SK-N-SH (cell line): ENCODE measurements around the gene OR4Q3. TPM values are rescaled to one million over a fixed set of nuclear protein-coding genes. Genes with fewer than 3 reads are reported as not detected.
"Not testable (repeated sequence)": the region's sequence is repeated elsewhere in the genome, so short reads cannot be mapped to it uniquely, and the experiment has no call there.

Source experiments
- CTCF ChIA-PET: fragments of 300-600, 350-600 bp; formaldehyde crosslinking; extraction: SDS; loops from one replicate; lab custom pipeline; 2021; lab: Yijun Ruan, JAX
- POLR2A ChIA-PET: fragments of 350-600 bp; sonication (Branson Sonifier 250); formaldehyde crosslinking; extraction: SDS; loops from one replicate; lab custom pipeline; 2020; ENCODE audit warnings: antibody characterized with exemption, inconsistent platforms; lab: Yijun Ruan, JAX
- DNase-seq: peaks from one replicate; pipeline ENCODE4 v3.0.0; 2012
- H2AFZ ChIP-seq: fragments of 200-600 bp; sonication (generic); 2 replicates; pipeline ENCODE4 v1.8.1; 2016; ENCODE audit warnings: antibody characterized with exemption, mild to moderate bottlenecking, low read depth
- H3F3A ChIP-seq: fragments of 200-600 bp; sonication (generic); replicated peaks from 2 replicates; pipeline ENCODE3; 2016; ENCODE audit warnings: antibody characterized with exemption, mild to moderate bottlenecking; ENCODE audit not compliant: insufficient read depth
- H3K27ac ChIP-seq, 2 experiments: fragments of 200-500 bp in 1 of 2; fragments of 200-600 bp in 1 of 2; sonication (Bioruptor generic) in 1 of 2; sonication (generic), shearing (Covaris generic) in 1 of 2; 2 replicates each; pipeline versions ENCODE4 v1.5.1 to v1.6.1; 2014 to 2016; ENCODE audit warnings: low read depth in 2 of 2, inconsistent platforms in 1 of 2, low read length in 1 of 2, mild to moderate bottlenecking in 1 of 2, mixed read lengths in 1 of 2
- H3K27me3 ChIP-seq: fragments of 200-600 bp; sonication (generic), shearing (Covaris generic); 2 replicates; pipeline ENCODE4 v1.6.1; 2016; ENCODE audit warnings: mixed run types; ENCODE audit not compliant: insufficient read depth
- H3K36me3 ChIP-seq, 2 experiments: fragments of 200-500 bp in 1 of 2; fragments of 200-600 bp in 1 of 2; sonication (Bioruptor generic) in 1 of 2; sonication (generic) in 1 of 2; replicated peaks in 1 of 2; 2 replicates each; pipeline versions ENCODE3 to v1.5.1; 2014 to 2016; ENCODE audit warnings: low read length in 1 of 2, mild to moderate bottlenecking in 1 of 2; ENCODE audit not compliant: insufficient read depth in 2 of 2, control insufficient read depth in 1 of 2
- H3K4me1 ChIP-seq, 2 experiments: fragments of 200-500 bp in 1 of 2; fragments of 200-600 bp in 1 of 2; sonication (Bioruptor generic) in 1 of 2; sonication (generic), shearing (Covaris generic) in 1 of 2; 2 replicates each; pipeline versions ENCODE4 v1.5.1 to v1.6.1; 2014 to 2016; ENCODE audit warnings: low read depth in 1 of 2, low read length in 1 of 2, mixed run types in 1 of 2; ENCODE audit not compliant: insufficient read depth in 2 of 2, control insufficient read depth in 1 of 2
- H3K4me2 ChIP-seq: fragments of 200-600 bp; sonication (generic), shearing (Covaris generic); 2 replicates; pipeline ENCODE4 v1.6.1; 2017; ENCODE audit warnings: mixed run types
- H3K4me3 ChIP-seq, 2 experiments: fragments of 200-500 bp in 1 of 2; fragments of 200-600 bp in 1 of 2; sonication (Bioruptor generic) in 1 of 2; sonication (generic), shearing (Covaris generic) in 1 of 2; 2 replicates each; pipeline versions ENCODE4 v1.5.1 to v1.8.1; 2014 to 2016; ENCODE audit warnings: low read depth in 2 of 2, inconsistent platforms in 1 of 2, low read length in 1 of 2, mild to moderate bottlenecking in 1 of 2, mixed read lengths in 1 of 2, moderate library complexity in 1 of 2
- H3K79me2 ChIP-seq: fragments of 200-600 bp; sonication (generic); 2 replicates; pipeline ENCODE4 v1.8.1; 2017; ENCODE audit warnings: mild to moderate bottlenecking; ENCODE audit not compliant: insufficient read depth
- H3K9ac ChIP-seq: fragments of 200-600 bp; sonication (generic); 2 replicates; pipeline ENCODE4 v1.6.1; 2017; ENCODE audit warnings: mixed run types
- H3K9me2 ChIP-seq: fragments of 200-600 bp; sonication (generic); 2 replicates; pipeline ENCODE4 v1.6.1; 2017; ENCODE audit warnings: mixed run types
- H3K9me3 ChIP-seq: fragments of 200-600 bp; sonication (generic); 2 replicates; pipeline ENCODE4 v1.6.1; 2017; ENCODE audit warnings: mixed run types, mild to moderate bottlenecking, moderate library complexity
- H4K20me1 ChIP-seq: fragments of 200-600 bp; sonication (generic); 2 replicates; pipeline ENCODE4 v1.6.1; 2017; ENCODE audit warnings: mild to moderate bottlenecking, mixed run types; ENCODE audit not compliant: insufficient read depth
- NRF1 ChIP-seq: IDR thresholded peaks from 2 replicates; pipeline ENCODE4 v1.6.1; 2012; ENCODE audit warnings: low read depth, mild to moderate bottlenecking, low read length
- WGBS: methylation state at CpG from one replicate; pipeline ENCODE4 v1.1.6; 2017; ENCODE audit warnings: low lambda C conversion rate; 5-methylcytosine and 5-hydroxymethylcytosine counted together
- polyA plus RNA-seq, 3 experiments: library from polyadenylated mRNA; depleted of rRNA; stranded (reverse); fragments of >200 nt; gene quantifications; 2 replicates each; pipeline ENCODE4 v1.2.3, GENCODE V29; 2012
- TF ChIP-seq, protein P1 (sequence below): fragments of 150-350 bp; IDR thresholded peaks from 2 replicates; pipeline ENCODE4 v1.6.1; 2017; ENCODE audit warnings: antibody characterized with exemption, low read length, low read depth, borderline replicate concordance

Gene OR4Q3
- polyA plus RNA-seq, 1 of the 3 experiments (the other 2 are of a cell fraction), result not detected

DNA sequence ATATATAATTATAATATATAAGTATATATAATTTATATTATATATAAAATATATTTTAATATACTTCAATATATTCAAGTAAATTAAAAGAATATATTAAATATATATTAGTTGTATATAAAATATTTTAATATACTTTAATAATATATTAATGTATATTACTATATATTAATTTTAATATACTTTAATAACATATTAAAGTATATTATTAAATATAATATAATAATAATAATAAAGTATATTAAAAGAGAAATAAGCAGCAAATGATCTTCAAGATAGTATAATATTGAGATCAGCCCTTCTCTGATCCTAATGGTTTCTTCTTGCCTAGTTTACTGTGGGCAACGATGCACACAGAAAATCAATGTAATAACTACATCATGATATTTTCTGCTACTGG is 32.2 kb downstream of the OR4Q3 start:
- no peaks in the 10 kb centered on the region for H3K36me3 ChIP-seq
- H3K4me1 ChIP-seq, result no peaks in the 10 kb centered on the region
- H3K9me2 ChIP-seq, result no peaks in the 10 kb centered on the region
- H3K9ac ChIP-seq, result no peak overlapping the region
- H3K79me2 ChIP-seq, result no peaks in the 10 kb centered on the region
- H3F3A ChIP-seq, result no peaks in the 10 kb centered on the region
- TF ChIP-seq NRF1, result no peak
- TF ChIP-seq, protein P1, sequence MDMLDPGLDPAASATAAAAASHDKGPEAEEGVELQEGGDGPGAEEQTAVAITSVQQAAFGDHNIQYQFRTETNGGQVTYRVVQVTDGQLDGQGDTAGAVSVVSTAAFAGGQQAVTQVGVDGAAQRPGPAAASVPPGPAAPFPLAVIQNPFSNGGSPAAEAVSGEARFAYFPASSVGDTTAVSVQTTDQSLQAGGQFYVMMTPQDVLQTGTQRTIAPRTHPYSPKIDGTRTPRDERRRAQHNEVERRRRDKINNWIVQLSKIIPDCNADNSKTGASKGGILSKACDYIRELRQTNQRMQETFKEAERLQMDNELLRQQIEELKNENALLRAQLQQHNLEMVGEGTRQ, result no peak
- TF ChIP-seq, all 33 proteins: peak for 0
- Histone ChIP-seq H3K4me2 (no peak overlapping the region), H3K27ac (no peak overlapping the region), H4K20me1 (no peaks in the 10 kb centered on the region), H3K9me3 (no peaks in the 10 kb centered on the region), H2AFZ (no peak overlapping the region), H3K27me3 (peaks cover 2% of the 10 kb centered on the region; the same call in 1 of the 2 replicates), H3K4me3 (no peak overlapping the region)
- WGBS, result 2% methylated on average over 1 of the region's 1 CpG
- DNase-seq, result no peak
- ChIA-PET CTCF (no interaction called here), POLR2A (no interaction called here)

DNA sequence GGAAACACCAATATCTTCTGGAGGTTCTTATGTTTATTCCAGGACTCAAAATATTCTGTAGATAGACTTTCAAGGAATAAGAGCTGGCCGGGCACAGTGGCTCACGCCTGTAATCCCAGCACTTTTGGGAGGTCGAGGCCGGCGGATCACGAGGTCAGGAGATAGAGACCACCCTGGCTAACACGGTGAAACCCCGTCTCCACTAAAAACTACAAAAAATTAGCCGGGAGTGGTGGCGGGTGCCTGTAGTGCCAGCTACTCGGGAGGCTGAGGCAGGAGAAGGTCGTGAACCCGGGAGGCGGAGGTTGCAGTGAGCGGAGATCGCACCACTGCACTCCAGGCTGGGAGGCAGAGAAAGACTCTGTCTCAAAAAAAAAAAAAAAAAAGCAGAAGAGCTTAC is 42.5 kb downstream of the OR4Q3 start:
- H3K4me2 ChIP-seq, H3K9me3 ChIP-seq, DNase-seq, CTCF ChIA-PET, H3K79me2 ChIP-seq, H4K20me1 ChIP-seq, H2AFZ ChIP-seq, H3K4me3 ChIP-seq, H3K9me2 ChIP-seq, H3K36me3 ChIP-seq, H3K27ac ChIP-seq, H3K9ac ChIP-seq, POLR2A ChIA-PET, H3K4me1 ChIP-seq, H3F3A ChIP-seq: not testable (repeated sequence)
- 15% methylated on average over 16 of the region's 16 CpGs for WGBS
- H3K27me3 ChIP-seq, result peaks cover 13% of the 10 kb centered on the region

DNA sequence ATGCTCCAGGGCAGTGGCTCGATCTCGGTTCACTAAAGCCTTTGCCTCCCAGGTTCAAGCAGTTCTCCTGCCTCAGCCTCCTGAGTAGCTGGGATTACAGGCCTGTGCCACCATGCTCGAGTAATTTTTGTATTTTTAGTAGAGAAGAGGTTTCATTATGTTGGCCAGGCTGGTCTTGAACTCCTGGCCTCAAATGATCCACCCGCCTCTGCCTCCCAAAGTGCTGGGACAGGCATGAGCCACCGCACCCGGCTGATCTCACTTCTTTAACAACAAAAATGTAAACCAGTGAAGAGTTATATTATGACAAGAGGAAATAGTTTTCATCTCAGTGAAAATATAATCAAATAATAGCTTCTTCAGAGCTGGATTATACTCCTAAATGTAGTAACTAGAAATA is 43.9 kb downstream of the OR4Q3 start:
- CTCF ChIA-PET, H3K4me3 ChIP-seq, H3K9me3 ChIP-seq, H4K20me1 ChIP-seq, H3K4me1 ChIP-seq, H3K9ac ChIP-seq, POLR2A ChIA-PET, H3K4me2 ChIP-seq, H3K79me2 ChIP-seq, H3K27ac ChIP-seq, H3K9me2 ChIP-seq, DNase-seq, H3F3A ChIP-seq, H2AFZ ChIP-seq, H3K27me3 ChIP-seq, H3K36me3 ChIP-seq: not testable (repeated sequence)
- WGBS, result 5% methylated on average over 6 of the region's 6 CpGs

DNA sequence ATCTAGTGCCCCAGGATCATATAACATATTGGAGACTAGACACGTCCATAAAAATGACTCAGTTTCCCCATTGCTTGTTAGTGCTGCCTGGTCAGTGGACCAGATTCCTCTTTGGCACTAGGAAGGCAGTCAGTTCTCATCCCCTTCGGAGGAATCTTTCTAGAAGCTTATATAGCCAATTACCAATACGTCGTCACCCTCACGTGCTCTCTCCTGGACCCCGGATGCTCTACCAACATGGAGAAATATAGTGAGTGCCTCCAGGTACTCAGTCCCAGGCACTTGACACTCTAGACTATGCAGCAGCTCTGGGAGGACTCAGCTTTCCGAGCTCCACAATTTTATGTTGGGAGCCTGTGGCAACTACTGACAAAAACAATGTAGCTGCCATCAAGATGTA is 44.8 kb downstream of the OR4Q3 start:
- H3K36me3 ChIP-seq, H3K4me3 ChIP-seq, POLR2A ChIA-PET, H3K4me2 ChIP-seq, H4K20me1 ChIP-seq, H3K9me3 ChIP-seq, DNase-seq, H3K9me2 ChIP-seq, H2AFZ ChIP-seq, H3F3A ChIP-seq, H3K9ac ChIP-seq, H3K79me2 ChIP-seq, H3K27ac ChIP-seq, CTCF ChIA-PET, H3K4me1 ChIP-seq, H3K27me3 ChIP-seq: not testable (repeated sequence)
- 0% methylated on average over 7 of the region's 7 CpGs for WGBS
